ENCODE data around the gene ZIC1. TPM values are rescaled to one million over a fixed set of nuclear protein-coding genes. Genes with fewer than 3 reads are reported as not detected.

The ZIC1 gene
- total RNA-seq, 3 donors from 2014 or later = 0.48 TPM; not detected in 2

- no peaks in the 10 kb centered on the region for H3K36me3 ChIP-seq (ENCODE audit: low read depth)
- no peak for TF ChIP-seq CTCF (IDR thresholded peaks at IDR 0.05)
Observed at GRCh38 chr3:147458995-147459704, 50.0 kb downstream of the ZIC1 start.

GRCh38 chr3:147462856-147463255 lies 53.7 kb downstream of the ZIC1 start:
- Histone ChIP-seq H3K4me3 (no peak overlapping the region), H3K36me3 (ENCODE audit: low read depth) (no peaks in the 10 kb centered on the region), H3K9me3 (no peaks in the 10 kb centered on the region), H3K4me1 (ENCODE audit: low read depth) (no peaks in the 10 kb centered on the region)
- no peak for TF ChIP-seq CTCF (IDR thresholded peaks at IDR 0.05)
- DNase-seq (no peak), ATAC-seq (no peak)
- intact Hi-C loops (cut with DNase I, micrococcal nuclease) = no loop called here

More at GRCh38 chr3:147458995-147459704, 50.0 kb downstream of the ZIC1 start:
- ATAC-seq (no peak), DNase-seq (no peak)
- Histone ChIP-seq H3K9me3 (no peaks in the 10 kb centered on the region), H3K4me3 (no peak overlapping the region), H3K4me1 (ENCODE audit: low read depth) (no peaks in the 10 kb centered on the region)
- intact Hi-C loops (cut with DNase I, micrococcal nuclease) = no loop called here

Other genes with a start within 250 kb of the ZIC1 start
- gene ZIC4, start 2.8 kb upstream of the ZIC1 start, total RNA-seq = not detected